Measurements from ENCODE around the gene KANSL1L.
"Not testable (repeated sequence)": the region's sequence is repeated elsewhere in the genome, so short reads cannot be mapped to it uniquely, and the experiment has no call there.

Gene KANSL1L

DNA sequence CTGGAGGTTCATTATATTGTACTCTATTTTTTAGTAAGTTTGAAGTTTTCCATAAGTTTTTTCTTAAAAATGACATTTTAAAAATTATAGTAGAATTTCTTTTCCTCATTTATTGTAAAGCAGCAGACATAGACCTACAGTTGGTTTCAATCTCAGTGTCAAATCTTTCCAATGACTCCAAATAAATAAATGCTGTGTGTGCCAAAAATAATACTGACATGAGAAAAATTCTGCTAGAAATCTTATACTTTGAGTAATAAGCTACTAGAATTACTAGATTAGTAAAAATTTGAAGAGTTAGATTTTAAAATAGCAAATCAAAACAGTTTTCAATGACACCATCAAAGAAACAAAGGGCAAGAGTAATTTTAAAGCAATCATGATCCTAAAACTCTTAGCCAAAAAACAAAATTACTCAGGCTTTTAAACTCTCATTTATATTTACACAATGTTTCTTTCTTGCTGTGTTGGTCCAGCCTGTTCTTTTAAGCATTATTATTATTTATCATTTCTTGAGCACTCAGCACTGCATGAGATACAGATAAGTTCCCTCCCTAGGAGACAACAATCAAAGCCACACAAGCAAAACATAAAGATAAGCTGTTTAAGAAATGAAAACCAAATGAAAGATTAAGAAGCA, 8.3 kb upstream of the KANSL1L start:
- DNase-seq (ENCODE audit: low read depth), result no peak

GRCh38 chr2:210177769-210178168, 6.6 kb upstream of the KANSL1L start:
- DNase-seq (ENCODE audit: low read depth), result no peak

DNA sequence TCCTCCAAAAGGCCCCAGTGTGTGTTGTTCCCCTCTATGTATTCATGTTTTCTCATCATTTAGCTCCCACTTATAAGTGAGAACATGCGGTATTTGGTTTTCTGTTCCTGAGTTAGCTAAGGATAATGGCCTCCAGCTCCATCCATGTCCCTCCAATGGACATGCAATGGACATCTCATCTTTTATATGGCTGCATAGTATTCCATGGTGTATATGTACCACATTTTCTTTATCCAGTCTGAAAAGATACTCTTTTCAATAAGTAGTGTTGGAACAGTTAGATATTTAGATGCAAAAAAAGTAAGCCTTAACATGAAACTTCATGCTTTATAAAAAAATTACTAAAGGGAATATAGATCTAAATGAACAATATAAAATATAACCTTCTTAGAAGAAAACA, 5.9 kb upstream of the KANSL1L start:
- not testable (repeated sequence) for DNase-seq (ENCODE audit: low read depth)

DNA sequence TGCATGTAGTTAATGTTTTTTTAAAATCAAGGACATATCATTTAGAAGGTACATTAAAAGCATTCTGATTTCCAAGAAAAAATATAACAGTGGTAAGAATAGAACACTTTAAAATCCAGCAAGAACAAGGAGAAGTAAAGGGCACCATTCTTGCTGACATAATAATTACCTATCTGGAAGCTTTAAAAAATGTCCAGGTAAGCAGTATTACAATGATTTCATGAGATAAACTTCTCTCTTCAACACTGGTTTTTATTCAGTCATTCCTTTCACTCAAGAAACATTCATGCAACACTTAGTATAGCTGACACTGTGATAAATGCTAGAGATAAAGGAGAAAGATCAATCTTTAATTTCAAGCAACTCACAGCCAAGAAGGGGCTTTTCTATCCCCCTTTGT, 2.9 kb upstream of the KANSL1L start:
- DNase-seq (ENCODE audit: low read depth), result no peak

GRCh38 chr2:210172219-210172575, 988 bp upstream of the KANSL1L start:
- no peak for DNase-seq (ENCODE audit: low read depth)

- peak; percentile 97 for DNase-seq (ENCODE audit: low read depth)
Measured at GRCh38 chr2:210170446-210171303, 534 bp downstream of the KANSL1L start.

DNA sequence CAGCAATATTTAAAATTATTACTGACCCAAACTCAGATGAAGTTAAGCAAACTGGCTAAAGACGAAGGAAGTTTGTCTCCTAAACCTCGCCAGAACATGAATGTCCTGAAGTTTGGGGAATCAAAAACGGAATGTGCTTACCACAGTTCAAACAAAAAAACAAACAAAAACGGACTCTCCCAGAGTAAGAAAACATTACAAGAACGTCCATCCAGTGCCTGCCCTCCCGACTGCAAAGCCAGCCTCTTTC, 1.1 kb downstream of the KANSL1L start:
- no peak for DNase-seq (ENCODE audit: low read depth)

GRCh38 chr2:210169516-210170195, 1.6 kb downstream of the KANSL1L start:
- DNase-seq (ENCODE audit: low read depth), result no peak

GRCh38 chr2:210167227-210167626, 4.0 kb downstream of the KANSL1L start:
- no peak for DNase-seq (ENCODE audit: low read depth)

DNA sequence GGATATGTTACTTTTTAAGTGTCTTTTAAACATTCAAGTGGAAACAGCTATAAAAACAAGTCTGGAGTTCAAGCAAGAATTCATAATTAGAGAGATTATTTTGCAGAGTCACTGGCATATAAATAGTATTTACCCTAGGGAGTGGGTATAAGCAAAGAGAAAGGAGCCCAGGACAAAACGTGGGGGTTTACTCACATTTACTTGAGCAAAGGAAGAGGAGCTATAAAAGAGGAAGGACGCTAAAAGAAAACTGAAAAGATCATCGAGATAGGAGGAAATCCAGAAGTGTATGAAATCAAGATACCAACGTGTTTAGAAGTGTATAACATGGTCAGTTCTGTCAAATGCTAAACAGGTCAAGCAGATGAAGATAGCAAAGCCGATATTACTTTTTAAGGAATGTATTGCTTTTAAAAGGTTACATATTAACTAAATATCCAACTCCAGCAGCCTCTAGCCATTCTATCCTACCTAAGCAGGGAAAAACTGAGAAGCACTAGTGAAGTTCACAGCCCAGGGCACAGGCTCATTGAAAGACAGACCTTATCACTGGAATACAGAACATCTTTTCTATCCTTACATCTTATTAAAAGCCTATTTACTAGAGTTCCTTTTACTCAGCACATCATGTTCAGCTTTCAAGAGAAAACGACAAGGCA, 8.6 kb downstream of the KANSL1L start:
- no peak for DNase-seq (ENCODE audit: low read depth)

- no peak for DNase-seq (ENCODE audit: low read depth)
Measured at GRCh38 chr2:210159059-210159458, 12.2 kb downstream of the KANSL1L start.

DNA sequence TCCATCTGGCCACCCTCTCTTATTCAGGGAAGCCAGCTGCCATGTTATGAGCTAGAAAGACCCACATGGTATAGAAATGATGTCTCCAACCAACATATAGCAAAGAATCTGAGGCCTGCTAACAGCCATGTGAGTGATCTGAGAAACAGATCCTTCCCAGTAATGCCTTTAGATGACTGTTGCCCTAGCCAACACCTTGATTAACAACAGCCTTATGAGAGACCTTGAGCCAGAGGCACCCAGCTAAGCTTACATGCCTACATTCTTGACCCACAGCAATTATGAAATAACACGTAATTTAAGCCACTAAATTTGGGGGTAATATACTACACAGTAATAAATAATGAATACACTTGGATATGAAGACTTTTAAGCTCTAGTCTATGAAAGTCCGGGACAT, 13.0 kb downstream of the KANSL1L start:
- no peak for DNase-seq (ENCODE audit: low read depth)

GRCh38 chr2:210157526-210157925, 13.7 kb downstream of the KANSL1L start:
- DNase-seq (ENCODE audit: low read depth), result no peak

DNA sequence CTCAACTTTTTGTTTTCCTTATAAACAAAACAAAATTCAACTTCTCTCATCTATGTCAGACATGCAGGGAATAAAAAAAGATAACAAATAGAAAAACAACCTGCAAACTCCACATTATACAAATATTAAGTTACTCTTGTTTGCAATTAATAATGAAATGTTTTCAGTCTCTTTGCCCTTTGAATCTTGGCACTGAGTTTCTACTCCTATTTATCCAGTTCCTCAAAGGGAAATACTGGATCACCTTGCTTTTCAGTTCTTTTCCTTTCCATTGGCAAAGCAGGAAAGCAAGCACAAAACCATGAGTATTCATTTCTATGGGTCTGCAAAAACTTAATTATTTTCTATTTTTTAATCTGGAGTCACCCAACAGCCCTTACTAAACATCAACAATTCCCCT, 23.6 kb downstream of the KANSL1L start:
- no peak for DNase-seq (ENCODE audit: low read depth)

DNA sequence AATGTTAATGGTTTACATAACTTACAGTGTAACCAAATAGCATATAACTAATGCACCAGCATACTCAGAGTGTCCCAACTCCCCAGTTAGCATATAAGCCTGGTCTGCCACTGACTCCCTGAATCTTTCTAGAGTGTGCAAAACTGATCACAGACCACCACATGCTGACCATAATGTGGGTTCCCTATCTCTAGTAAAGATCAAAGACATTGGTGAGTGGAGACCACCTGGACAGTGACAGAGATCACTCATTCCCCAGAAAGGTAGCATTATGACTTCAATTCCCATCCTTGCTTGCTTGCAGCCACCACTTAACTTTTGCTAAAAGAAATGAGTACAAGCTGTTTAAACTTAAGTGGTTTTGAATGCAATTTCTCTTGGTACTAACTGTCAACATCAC, 39.0 kb downstream of the KANSL1L start:
- DNase-seq (ENCODE audit: low read depth), result no peak

GRCh38 chr2:210128961-210129360, 42.2 kb downstream of the KANSL1L start:
- DNase-seq (ENCODE audit: low read depth), result no peak

- DNase-seq (ENCODE audit: low read depth), result no peak
Measured at GRCh38 chr2:210113614-210114235, 57.5 kb downstream of the KANSL1L start.

- no peak for DNase-seq (ENCODE audit: low read depth)
Measured at GRCh38 chr2:210112871-210113270, 58.3 kb downstream of the KANSL1L start.

DNA sequence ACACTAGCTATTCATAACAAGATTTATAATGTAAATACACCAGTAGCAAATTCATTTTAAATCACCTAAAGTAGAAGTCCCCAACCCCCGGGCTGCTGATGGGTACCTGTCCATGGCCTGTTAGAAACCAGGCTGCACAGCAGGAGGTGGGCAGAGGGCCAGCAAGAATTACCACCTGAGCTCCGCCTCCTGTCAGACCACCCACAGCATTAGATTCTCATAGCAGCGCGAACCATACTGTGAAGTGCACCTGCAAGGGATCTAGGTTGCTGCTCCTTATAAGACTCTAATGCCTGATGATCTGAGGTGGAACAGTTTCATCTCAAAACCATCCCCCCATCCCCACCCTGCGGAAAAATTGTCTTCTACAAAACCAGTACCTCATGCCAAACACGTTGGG, 71.3 kb downstream of the KANSL1L start:
- no peak for DNase-seq (ENCODE audit: low read depth)

DNA sequence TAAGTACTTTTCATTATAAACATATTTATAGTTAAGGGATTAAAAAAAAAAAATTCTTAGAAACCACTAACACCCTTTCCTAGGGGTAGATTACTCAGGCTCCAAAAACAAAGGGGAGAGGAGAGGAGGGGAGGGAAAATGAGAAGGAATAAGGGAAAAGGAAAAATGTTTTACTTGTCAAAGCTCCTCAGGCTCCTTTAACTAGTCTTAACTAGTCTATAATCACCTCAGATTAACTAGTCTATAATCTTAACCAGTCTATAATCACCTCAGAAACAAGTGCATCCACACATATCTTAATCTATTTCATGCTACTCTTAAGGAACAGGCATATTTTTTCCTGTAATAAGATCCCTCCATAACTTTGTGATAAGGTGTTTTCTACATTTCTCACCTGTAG, 76.4 kb downstream of the KANSL1L start:
- no peak for DNase-seq (ENCODE audit: low read depth)

- no peak for DNase-seq (ENCODE audit: low read depth)
Measured at GRCh38 chr2:210092791-210093190, 78.4 kb downstream of the KANSL1L start.

DNA sequence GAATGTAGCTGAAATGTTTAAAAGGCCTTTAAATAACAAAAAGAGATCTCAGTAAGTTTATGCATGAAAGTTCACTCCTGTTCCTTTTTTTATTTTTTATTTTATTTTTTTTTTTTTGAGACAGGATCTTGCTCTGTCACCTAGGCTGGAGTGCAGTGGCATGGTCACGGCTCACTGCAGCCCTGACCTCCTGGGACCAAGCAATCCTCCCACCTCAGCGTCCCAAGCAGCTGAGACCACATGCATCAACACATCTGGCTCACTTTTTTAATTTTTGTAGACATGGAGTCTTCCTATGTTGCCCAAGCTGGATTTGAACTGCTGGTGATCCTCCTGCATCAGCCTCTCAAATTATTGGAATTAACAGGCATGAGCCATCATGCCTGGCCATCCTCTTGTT, 84.3 kb downstream of the KANSL1L start:
- DNase-seq (ENCODE audit: low read depth), result no peak

- no peak for DNase-seq (ENCODE audit: low read depth)
Measured at GRCh38 chr2:210086292-210086691, 84.9 kb downstream of the KANSL1L start.

All from activated T-cell treated with anti-CD3 and anti-CD28 coated beads for 1 hour (primary cell).